GM18520 (cell line): Measurements from ENCODE around the gene NOS1AP.
A peak's percentile ranks its signal among the peaks of the same experiment; 100 is the strongest.

Source experiments
- ATAC-seq: cut with Tn5 transposase; IDR thresholded peaks from one replicate; pipeline ENCODE4 v1.9.1; 2021; ENCODE audit not compliant: unreplicated experiment

The NOS1AP gene

DNA sequence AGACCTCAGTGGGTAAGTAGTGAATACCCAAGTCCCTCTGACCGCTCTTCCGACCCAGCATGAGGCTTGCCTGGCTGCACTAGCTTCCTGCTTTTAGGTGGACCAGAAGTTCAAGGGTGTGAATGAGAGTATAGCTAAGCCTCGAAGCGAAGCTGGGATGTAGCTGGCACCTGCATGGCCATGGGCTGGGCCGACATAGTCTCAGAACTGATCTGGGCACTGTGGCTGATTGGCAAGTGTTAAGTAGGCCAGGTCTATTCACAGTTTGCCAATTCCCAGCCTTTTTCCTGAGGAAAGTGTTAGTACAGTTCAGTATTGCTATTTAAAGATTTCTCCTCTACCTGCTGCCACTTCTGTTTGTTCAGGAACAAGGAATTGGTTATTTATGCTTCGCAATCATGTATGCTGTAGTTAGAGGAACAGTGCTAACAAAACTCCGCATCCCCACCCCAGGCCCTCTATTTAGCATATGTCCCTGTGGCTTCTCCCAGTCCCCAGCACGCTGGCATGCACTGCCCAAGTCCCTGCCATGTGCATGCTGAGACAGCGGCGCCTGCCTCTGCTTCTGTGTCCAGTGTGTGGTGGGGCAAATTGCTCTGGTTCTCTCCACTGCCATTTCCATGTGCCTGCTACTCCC is 290.9 kb downstream of the NOS1AP start:
- no peak for ATAC-seq

DNA sequence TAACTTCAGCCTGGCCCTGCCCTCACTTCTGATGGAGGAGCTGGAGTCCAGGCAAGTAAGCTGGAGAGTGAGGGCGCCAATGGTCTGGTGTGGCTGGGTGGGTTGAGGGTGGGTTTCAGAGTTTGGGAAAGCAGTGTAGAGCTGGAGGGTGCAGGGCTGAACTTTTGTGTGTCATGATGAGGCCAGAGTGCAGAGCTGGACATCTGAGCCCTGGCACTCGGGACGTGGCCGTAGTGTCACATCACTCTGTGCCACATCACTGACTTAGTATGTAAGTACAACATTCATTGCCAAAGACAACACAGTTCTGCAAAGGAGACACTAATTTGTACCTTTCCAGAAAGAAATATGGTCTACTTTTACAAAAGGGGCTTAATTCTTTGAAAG is 291.4 kb downstream of the NOS1AP start:
- no peak for ATAC-seq

DNA sequence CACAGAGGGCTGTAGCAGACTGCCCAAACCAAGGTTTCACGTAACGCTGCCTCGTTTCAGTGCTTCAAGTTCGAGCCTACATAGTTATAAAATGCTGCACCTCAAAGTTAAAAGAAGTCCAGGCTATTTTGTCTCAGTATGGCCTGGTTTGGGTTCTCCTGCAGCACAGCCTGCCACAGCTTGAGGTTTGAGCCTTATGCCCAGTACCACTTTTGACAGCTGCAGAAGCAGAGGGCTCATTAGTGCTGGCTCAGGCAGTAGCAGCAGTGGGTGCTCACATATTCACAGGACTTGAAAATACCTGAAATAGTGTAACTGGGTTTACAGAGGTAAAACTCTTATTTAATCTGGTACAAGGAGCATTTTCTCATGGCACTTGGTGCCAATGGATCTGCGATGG is 291.9 kb downstream of the NOS1AP start:
- peak; percentile 8 for ATAC-seq

DNA sequence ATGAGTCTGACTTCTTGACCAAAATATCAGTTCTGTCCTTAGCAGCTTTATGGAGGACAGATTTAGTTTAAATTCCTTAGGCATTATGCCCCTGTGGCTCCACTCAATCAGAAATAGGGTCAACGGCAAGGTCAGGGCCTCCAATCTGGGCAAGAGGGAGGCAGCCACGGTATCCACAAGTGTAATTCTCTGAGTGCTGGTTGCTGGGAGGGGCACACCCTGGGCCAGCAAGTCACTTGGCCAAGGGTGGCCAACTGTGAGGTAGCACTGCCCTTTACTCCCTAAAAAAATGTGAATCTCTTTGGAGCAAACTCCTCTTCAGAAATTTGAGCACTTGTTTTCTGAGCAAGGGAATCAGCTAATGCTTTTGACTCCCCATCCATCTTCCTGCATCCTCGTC is 294.3 kb downstream of the NOS1AP start:
- no peak for ATAC-seq

DNA sequence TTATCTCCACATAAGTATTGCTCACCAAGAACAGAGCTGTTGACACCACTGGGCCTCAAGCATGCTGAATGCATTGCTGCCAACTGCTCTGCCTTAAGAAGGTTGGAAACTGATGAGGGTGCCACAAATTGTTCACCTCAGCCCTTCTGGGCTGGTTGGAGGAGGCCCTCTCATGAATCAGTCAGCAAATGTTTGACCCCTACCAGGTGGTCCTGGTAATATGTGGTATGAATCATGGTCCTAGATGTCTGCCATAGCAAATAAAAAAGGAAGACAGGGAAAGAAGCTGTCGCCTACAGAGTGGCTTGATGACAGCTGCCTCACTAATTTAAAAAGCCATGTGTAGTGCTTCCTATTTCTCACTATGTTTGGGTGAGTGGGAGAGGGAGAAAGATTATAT is 295.0 kb downstream of the NOS1AP start:
- no peak for ATAC-seq

DNA sequence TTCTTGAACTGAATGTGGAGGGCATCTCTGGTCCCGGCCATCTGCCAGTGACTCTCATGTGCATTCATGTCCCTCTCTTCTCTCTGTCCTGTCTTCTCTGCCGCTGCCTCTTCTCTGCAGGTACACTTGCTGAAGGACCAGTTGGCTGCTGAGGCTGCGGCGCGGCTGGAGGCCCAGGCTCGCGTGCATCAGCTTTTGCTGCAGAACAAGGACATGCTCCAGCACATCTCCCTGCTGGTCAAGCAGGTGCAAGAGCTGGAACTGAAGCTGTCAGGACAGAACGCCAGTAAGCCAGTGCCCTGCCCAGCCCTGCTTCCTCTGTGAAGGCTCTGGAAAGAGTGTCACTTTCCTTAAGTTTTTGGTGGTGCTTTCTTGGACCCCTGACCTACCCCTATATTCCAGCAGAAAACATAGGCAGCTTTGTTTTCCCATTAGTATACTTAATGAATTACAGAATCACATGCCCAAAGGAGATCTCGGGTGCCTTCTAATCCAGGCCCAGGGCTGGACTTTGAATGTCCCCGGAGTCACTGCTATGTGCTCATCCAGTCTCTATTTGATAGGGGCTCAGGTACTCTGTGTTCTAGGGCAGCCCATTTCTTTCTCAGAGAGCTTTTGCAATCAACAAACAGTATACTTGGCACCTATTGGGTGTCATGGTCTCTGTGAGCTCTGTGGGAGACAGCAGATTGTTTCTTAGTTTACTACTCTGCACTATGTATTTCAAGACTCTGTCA is 296.0 kb downstream of the NOS1AP start:
- ATAC-seq = no peak

DNA sequence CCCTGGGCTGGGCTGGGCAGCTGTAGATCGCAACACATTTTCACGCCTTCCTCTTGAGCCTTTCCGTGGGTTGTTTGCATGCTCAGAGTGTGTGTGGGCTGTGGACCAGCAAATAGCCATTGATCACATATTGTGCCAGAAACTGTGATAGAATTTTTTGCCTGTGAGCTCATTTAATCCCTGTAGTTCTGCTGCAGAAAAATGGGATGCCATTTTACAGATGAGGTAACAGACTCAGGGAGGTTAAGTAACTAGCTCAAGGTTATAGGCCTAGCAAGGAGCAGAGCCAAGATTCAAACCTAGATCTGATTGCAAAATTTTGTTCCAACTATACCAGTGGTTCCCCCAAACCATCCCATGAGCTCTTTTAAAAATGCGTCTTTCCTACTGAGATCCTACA is 296.7 kb downstream of the NOS1AP start:
- ATAC-seq = no peak

DNA sequence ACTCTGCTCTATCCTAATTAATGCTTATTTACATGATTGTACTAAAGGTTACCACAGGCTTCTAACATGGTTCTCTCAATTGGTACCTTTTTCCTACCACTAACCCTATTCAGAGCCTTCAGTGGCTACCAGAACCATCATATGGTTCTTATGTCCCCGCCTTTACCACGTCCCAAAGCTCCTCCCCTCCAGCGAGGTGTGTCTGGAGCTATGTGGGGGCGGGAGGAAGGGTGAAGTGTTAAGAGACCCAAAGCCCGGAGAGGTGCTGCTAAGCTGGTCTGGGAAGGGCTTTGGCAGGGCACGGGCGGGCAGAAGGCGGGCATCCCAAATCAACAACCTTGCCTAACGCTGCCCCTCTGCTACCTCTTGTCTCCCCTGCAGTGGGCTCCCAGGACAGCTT is 297.2 kb downstream of the NOS1AP start:
- ATAC-seq = no peak

DNA sequence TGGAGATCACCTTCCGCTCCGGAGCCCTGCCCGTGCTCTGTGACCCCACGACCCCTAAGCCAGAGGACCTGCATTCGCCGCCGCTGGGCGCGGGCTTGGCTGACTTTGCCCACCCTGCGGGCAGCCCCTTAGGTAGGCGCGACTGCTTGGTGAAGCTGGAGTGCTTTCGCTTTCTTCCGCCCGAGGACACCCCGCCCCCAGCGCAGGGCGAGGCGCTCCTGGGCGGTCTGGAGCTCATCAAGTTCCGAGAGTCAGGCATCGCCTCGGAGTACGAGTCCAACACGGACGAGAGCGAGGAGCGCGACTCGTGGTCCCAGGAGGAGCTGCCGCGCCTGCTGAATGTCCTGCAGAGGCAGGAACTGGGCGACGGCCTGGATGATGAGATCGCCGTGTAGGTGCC is 297.6 kb downstream of the NOS1AP start:
- no peak for ATAC-seq

DNA sequence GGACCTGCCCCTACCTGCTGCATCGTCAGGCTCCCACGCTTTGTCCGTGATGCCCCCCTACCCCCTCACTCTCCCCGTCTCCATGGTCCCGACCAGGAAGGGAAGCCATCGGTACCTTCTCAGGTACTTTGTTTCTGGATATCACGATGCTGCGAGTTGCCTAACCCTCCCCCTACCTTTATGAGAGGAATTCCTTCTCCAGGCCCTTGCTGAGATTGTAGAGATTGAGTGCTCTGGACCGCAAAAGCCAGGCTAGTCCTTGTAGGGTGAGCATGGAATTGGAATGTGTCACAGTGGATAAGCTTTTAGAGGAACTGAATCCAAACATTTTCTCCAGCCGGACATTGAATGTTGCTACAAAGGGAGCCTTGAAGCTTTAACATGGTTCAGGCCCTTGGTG is 298.3 kb downstream of the NOS1AP start:
- no peak for ATAC-seq

DNA sequence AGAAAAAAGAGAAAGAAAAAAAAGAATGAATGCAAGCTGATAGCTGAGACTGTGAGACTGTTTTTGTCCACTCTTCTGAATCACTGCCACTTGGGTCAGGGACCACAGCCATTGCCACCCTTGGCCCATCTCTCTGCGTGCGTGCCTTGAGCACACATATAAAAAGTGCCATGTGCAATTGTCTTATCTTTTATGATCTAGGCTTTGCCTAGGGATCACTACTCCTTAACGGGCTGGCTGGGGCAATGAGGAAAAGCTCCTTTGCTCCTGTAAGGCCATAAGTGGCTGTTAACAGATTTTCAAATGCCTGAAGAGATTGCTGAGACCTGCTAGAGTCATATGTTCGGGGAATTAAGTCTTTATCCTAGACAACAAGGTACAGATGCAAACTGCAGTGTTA is 299.0 kb downstream of the NOS1AP start:
- ATAC-seq = no peak

DNA sequence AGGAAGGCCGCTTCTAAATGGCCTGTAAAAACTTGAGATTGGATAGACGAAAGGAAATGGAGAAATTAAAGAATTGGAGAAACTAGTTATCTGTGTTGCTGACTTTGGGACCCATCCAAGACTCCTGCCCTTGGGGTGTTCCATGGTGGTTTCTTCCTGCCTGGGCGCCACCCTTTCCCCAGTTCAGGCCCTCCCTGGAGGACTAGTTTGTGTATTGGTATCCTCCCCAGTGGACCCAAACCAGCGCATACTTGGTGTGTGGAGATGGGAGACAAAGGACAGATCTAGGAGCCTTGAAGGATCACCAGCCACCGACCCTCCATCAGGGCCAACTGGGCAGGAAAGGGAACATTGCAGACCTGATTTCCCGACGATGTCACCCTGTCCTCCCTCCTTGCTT is 300.1 kb downstream of the NOS1AP start:
- no peak for ATAC-seq

DNA sequence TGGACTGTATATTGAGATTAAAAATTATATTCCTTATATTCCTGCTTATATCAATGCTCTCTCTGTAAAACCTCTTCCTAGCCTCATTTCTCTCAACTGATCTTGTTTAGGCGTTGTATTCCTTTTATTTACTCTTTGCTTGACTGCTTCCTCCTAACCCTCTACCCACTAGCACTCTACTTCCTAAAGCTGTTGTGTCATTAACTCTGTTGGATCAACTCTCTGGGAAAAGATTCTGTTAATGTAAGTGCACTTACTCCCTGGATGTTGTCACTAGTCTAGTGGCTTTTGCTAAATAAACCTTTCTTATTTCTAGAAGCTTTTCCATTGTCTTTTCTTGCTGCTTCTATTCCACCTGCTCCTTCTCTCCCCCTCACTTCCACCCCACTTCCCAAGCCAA is 300.7 kb downstream of the NOS1AP start:
- ATAC-seq = no peak

DNA sequence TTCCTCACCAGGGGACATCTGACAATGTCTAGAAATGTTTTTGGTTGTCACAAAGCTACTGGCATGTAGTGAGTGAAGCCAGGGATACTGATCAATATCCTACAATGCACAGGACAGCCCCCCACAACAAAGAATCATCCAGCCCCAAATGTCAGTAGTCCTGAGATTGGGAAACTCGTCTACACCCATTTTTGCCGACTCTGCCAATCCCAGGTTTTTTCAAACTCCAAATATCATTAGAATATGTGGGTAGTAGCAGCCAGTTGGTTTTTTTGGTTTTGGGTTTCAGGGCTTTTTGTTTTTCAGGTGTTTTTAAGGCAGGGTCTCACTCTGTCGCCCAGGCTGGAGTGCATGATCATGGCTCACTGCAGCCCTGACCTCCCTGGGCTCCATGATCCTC is 301.2 kb downstream of the NOS1AP start:
- ATAC-seq = no peak

DNA sequence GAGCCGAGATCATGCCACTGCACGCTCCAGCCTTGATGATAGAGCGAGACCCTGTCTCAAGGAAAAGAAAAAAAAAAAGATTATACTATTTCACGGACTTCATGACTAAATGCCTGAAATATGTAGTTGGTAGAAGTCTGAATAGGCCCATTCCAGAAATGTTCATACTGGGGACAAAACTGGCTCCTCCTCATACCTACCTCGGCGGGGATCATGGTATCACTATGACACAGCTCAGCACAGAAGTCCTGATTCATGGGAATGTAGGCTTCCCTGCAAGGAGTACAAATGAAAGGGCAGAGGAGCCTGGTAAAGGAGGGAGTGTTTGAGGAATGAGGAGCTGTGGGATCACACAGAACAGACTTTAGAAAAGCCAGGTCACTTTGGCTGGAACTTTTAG is 302.1 kb downstream of the NOS1AP start:
- ATAC-seq = no peak

DNA sequence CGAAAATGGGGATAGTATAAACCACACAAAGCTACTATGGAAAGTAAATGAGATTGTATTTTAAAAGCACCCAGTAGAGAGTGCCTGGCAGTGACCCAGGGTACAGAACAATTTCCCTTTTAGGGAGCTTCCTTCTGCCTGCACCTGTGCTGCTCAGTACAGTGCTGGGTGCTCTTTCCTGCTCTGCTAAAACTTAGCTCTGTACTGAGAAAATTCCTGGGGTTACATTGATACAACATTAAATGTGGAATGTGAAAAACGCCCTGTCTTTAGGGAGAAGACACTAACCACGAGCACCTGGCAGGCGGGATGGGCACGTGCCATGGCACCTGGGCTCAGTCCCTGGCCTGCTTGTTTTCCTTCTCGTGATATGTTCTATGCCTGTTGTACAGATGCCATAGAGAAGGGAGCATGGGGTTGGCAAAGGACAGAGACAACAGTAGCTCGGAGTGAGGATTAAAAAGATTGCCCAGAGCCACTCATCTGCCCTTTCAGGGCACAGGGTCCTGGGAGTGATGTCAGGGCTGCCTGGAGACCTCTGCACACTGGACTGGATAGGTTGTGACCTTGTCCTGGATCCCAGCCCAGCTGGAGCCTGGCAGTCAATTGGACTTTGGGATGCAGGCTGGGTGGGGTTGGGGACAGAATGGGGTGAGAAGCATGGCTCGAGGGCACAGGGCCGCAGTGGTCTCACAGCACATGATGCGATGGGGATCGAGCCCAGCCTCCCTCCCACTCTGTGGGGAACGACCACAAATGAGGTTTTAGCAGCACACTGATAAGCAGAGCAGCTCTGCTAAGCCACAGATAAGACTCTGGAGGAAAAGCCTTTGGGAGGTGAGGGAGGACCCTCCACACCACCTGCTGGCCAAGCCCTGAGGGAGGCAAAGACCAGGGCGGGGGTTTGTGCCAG is 302.9 kb downstream of the NOS1AP start:
- ATAC-seq = no peak

DNA sequence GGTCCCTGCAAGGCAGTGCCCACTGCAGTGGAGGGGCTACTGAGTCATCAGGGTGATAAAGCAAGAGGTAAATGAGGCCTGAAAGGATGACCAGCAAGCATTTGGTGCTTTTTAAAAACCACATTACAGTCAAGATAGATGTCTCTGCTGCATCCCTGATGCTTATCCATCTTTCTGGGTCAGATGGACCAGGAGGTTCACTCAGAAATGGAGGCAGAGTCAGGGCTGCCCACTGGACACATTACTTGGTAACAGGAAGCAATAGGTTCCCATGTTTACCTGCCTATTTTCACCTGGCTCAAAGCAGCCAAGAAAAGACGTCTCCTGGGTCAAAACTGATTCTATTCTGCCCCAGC is 303.6 kb downstream of the NOS1AP start:
- no peak for ATAC-seq

DNA sequence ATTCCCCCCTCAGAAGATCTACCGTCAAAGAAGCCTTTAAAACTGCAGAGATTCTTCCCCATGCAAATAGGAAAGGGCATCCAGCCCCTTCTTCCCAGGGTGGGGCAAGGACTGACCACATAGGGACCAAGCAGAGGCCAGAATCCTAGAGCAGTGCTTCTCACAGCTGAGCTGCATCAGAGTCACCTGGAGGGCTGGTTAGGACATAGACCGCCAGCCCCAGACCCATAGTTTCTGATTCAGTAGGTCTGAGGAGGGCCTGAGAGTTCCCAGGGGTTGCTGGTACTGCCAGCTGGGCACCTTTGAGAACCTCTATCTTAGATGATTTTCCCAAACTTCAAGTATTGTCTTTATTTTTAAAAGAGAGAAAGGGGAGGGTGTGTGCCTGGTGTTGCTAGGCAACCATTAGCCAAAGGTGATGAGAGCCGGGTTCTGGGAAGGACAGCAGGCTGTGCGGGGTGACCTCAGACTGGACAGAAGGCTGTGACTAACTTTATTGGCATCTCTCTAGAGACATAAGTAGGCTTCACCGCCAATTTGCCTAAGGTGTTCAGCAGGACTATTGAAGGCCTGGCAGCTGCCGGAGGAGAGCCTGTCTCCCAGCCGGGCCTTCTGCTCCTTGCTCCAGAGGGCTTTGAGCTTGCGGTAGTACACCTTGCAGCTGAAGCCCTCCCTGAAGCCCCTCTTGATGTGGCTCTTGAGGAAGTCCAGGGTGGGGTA is 304.2 kb downstream of the NOS1AP start:
- no peak for ATAC-seq

DNA sequence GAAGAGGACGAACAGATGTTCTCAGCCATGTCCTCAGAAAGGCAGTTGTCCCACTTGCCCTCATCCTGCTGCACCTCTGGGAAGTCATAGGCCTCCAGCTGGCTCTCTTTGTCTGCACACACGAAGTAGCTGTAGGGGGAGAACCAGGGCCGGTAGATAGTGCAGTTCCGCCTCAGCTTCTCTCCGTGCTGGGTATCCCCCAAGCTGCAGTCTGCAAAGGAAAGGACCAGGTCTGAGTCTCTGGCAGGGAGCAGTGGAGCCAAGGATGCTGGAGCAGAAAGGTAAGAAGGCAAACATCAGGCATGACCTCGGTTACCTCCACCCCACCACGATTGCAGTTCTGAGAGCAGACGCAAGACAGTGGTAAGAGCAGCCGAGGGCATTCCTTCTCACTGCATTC is 304.9 kb downstream of the NOS1AP start:
- no peak for ATAC-seq

DNA sequence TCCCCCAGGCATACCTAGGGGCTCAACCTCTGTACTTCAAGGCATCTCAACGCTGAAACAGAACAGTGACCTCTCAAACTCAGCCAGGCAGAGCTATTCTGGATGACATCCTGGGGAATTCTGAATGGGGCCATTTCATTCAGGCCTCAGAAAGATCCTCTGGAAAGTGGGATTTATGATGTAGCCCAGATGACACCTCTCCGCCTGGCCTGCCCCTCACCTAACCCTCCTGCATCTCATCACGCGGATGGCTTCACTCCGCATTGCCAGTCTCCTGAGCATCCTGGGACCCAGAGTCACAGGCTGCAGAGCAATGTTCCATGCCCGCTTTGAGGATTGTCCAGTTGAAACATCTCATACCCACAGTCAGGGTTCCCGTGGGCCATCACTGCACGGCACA is 306.0 kb downstream of the NOS1AP start:
- no peak for ATAC-seq

DNA sequence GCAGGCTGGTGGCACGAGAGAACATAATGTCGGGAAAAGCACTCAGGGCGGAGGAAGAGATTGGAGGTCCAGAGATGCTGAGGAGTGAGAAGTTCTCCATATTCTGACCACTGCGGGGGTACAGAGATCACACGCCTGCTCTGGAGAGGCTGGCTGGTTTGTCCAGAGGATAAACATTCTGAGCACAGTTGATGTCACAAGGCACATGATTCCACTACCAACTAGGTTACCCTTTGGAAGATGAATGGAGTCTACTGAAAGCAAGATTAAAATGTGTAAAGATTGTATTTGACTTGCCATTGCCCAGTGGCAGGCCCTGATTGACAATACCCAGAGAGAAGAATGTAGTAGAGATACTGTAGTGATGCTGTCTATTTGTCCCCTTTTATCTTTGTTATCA is 307.2 kb downstream of the NOS1AP start, which contains the start of gene SPATA46:
TSS of gene SPATA46 (minus strand) at position 164 of the 400 bp plus-strand sequence. CDS start at position 100, 64 bp downstream.
- ATAC-seq = no peak
